ENCODE data around the gene TMPRSS11B. TPM values are rescaled to one million over a fixed set of nuclear protein-coding genes. Genes with fewer than 3 reads are reported as not detected.

Gene TMPRSS11B
- total RNA-seq, 1 donor from 2014 or later: 0.79 TPM

DNA sequence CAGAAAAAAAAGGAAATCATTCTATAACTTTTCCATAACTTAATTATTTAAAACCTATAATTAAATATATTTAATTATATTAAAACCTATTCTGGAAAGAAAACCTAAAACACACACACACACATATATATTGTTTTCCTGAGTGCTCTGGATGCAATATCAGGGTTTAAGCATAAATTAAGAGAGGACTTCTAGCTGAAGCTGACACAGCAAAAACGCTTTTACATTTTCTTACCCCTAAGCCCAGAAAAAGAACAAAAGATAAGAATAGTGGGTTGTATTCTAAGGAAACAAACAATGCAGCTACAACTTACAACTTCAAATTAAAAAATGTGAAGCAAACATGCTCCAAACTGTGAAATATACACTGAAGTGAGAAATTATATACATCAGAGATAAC, 52.3 kb downstream of the TMPRSS11B start:
- Histone ChIP-seq H3K4me3 (ENCODE audit: low read depth, low read length) (no peak overlapping the region), H3K27me3 (ENCODE audit: control insufficient read depth, insufficient read depth, low read length) (no peaks in the 10 kb centered on the region), H3K36me3 (ENCODE audit: control insufficient read depth, insufficient read depth, low read length) (no peaks in the 10 kb centered on the region)
- no peak for TF ChIP-seq CTCF (IDR thresholded peaks at IDR 0.05; ENCODE audit: insufficient read depth, low read length, severe bottlenecking)
- DNase-seq (ENCODE audit: low read depth) (no peak), FAIRE-seq (no peak)

DNA sequence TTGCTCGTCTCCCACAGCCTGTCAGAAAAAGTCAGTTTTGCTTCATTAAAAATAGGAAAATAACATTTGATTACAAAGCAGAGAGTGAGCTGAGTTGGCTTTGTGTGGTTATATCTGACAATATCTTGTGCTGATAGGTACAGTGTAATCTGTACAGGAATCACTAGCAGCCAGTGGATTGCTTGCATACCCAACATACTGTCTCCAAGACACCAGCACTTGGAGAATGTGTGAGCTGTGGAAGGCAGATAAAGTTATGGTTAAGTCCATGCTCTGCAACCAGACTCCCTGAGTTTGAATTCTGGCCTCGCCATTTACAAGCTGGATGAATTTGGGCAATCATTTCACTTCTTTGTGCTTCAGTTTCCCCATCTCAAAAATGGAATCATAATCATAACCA, 58.3 kb downstream of the TMPRSS11B start:
- no peak for TF ChIP-seq CTCF (IDR thresholded peaks at IDR 0.05; ENCODE audit: insufficient read depth, low read length, severe bottlenecking)
- Histone ChIP-seq H3K4me3 (ENCODE audit: low read depth, low read length) (no peak overlapping the region), H3K36me3 (ENCODE audit: control insufficient read depth, insufficient read depth, low read length) (no peaks in the 10 kb centered on the region), H3K27me3 (ENCODE audit: control insufficient read depth, insufficient read depth, low read length) (no peaks in the 10 kb centered on the region)
- no peak for FAIRE-seq
- DNase-seq (ENCODE audit: low read depth): no peak

GRCh38 chr4:68184923-68185322, 60.6 kb downstream of the TMPRSS11B start:
- FAIRE-seq: no peak
- H3K36me3 ChIP-seq (ENCODE audit: control insufficient read depth, insufficient read depth, low read length): no peaks in the 10 kb centered on the region
- TF ChIP-seq CTCF (IDR thresholded peaks at IDR 0.05; ENCODE audit: insufficient read depth, low read length, severe bottlenecking): no peak
- no peaks in the 10 kb centered on the region for H3K27me3 ChIP-seq (ENCODE audit: control insufficient read depth, insufficient read depth, low read length)
- peak; percentile 54 for DNase-seq (ENCODE audit: low read depth)
- H3K4me3 ChIP-seq (ENCODE audit: low read depth, low read length): no peak overlapping the region

DNA sequence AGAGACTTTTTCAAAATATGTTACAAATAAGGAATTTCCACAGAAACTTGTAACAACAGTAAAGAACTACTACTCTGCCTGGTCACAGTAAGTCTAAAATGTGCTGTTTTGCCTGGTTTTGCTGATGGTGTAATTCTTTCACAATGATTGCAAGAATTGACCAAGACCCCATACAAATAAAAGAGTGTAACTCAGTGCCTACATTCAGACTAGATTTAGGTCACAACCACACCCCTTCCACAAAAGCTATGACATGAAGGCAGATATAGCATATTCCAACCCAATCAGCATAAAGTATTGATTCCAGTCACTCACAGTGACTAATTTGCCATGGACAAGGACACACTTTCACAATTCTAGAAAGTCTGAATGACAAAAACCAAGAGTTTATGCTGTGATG, 62.1 kb downstream of the TMPRSS11B start:
- TF ChIP-seq CTCF (IDR thresholded peaks at IDR 0.05; ENCODE audit: insufficient read depth, low read length, severe bottlenecking): no peak
- no peaks in the 10 kb centered on the region for H3K27me3 ChIP-seq (ENCODE audit: control insufficient read depth, insufficient read depth, low read length)
- FAIRE-seq (no peak), DNase-seq (ENCODE audit: low read depth) (no peak)
- no peaks in the 10 kb centered on the region for H3K36me3 ChIP-seq (ENCODE audit: control insufficient read depth, insufficient read depth, low read length)
- H3K4me3 ChIP-seq (ENCODE audit: low read depth, low read length): no peak overlapping the region

- Histone ChIP-seq H3K4me3 (ENCODE audit: low read depth, low read length) (no peak overlapping the region), H3K27me3 (ENCODE audit: control insufficient read depth, insufficient read depth, low read length) (no peaks in the 10 kb centered on the region), H3K36me3 (ENCODE audit: control insufficient read depth, insufficient read depth, low read length) (no peaks in the 10 kb centered on the region)
- no peak for TF ChIP-seq CTCF (IDR thresholded peaks at IDR 0.05; ENCODE audit: insufficient read depth, low read length, severe bottlenecking)
- DNase-seq (ENCODE audit: low read depth) (no peak), FAIRE-seq (no peak)
Observed at GRCh38 chr4:68182382-68182820, 63.1 kb downstream of the TMPRSS11B start.

- DNase-seq (ENCODE audit: low read depth) (peak; percentile 88), FAIRE-seq (no peak)
- no peak for TF ChIP-seq CTCF (IDR thresholded peaks at IDR 0.05; ENCODE audit: insufficient read depth, low read length, severe bottlenecking)
Observed at GRCh38 chr4:68180849-68181526, 64.5 kb downstream of the TMPRSS11B start.

More at GRCh38 chr4:68180849-68181526, 64.5 kb downstream of the TMPRSS11B start:
- no peaks in the 10 kb centered on the region for H3K27me3 ChIP-seq (ENCODE audit: control insufficient read depth, insufficient read depth, low read length)
- H3K4me3 ChIP-seq (ENCODE audit: low read depth, low read length): no peak overlapping the region
- no peaks in the 10 kb centered on the region for H3K36me3 ChIP-seq (ENCODE audit: control insufficient read depth, insufficient read depth, low read length)

All from bronchial epithelial cell (primary cell).